Activated effector memory CD4-positive, alpha-beta T cell treated with anti-CD3 and anti-CD28 coated beads, Interleukin-2, amount 50 U/mL, for 16 hours (primary cell): ENCODE results near the gene ZC3H10.
"Not testable (repeated sequence)": the region's sequence is repeated elsewhere in the genome, so short reads cannot be mapped to it uniquely, and the experiment has no call there.

Source experiments
- DNase-seq: peaks from one replicate; pipeline ENCODE4 v3.0.0-alpha.2; 2020

ZC3H10 gene

DNA sequence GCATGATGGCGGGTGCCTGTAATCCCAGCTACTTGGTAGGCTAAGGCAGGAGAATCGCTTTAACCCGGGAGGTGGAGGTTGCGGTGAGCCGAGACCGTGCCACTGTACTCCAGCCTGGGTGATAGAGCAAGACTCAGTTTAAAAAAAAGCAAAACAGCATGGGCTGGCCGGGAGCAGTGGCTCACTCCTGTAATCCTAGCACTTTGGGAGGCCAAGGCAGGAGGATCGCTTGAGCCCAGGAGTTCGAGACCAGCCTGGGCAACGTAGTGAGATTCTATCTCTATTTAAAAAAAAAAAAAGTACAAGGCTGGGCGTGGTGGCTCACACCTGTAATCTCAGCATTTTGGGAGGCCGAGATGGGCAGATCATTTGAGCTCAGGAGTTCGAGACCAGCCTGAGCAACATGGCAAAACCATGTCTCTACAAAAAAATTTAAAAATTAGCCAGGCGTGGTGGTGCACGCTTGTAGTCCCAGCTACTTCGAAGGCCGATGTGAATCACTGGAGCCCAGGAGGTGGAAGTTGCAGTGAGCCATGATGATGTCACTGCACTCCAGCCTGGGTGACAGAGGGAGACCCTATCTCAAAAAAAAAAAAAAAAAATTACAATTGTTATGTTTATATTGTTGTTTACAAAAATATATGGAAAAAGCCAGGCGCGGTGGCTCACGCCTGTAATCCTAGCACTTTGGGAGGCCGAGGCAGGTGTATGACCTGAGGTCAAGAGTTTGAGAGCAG, 38.6 kb downstream of the ZC3H10 start:
- DNase-seq, result not testable (repeated sequence)

GRCh38 chr12:56157201-56158028, 39.3 kb downstream of the ZC3H10 start:
- DNase-seq, result peak; percentile 84

DNA sequence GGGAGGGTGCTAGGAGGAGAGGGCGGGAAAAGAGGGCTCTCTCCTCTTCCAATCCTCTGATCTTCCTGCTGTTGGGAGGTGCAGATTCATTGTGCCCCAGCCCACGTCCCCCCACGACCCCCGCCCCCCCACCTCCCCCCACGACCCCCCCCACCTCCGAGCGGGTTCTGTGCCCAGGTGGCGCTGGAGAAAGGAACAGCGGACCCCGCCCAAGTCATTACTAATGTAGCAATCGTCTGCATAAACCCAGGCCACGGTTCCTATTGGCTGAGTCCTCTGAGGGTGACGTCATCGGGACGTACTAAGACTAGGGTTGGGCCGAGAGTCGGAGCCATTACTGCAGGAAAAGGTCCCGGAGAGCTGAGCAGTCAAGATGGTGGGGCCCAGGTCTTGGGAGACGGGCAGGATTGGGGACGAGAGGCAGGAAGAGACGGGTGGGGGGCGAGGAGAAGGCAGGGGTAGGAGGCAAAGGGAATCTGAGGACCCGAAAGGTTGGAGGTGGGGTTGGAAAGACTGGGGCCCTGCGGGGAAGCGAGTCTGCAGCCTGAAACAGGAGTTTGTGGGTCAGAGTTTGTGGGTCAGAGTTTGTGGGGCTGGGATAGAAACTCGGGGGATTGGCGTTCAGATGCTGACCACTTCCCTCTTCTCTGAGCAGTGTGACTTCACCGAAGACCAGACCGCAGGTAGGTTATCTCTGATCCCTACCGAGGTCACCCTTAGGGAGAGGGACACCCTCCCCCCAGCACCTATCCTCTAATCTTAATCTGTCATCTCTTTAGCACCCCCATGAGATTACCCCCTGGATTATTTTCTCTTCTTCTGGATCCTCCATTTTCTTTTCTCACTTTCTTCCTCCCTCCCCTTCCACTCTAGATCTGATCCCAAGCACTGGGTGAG, 40.2 kb downstream of the ZC3H10 start, which contains the start of gene MYL6:
Gene MYL6, plus strand, starts transcription at position 331 of the 897 bp plus-strand sequence. Its CDS starts 43 bp downstream, at position 374.
- peak; percentile 95 for DNase-seq

DNA sequence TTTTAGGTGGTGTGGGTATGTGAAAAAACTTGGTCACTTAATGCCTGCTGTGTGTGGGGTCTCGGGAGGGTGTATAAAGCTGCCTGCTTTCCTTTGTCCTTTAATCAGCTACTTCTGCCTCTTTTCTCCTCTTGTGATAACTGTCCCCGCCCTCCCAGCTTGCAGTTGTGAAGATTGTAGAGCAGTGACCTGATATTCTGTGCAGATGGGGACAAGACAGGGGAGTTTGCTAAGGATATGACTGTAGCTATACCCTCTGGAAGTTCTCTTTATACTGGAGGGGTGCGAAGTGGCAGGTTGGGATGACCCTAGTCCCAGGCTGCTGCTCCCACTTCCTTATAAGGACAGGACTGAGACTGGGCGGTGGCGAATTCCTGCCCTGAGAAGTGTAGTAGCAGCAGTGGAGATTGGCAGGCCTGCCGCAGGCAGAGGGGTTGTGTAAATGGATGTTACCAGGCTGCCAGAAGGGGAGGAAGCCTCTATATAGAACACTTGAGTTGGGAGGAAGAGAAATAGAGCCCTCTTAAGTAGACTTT, 40.9 kb downstream of the ZC3H10 start:
- DNase-seq, result peak; percentile 73

- no peak for DNase-seq
These were observed 41.6 kb downstream of the ZC3H10 start for GRCh38 chr12:56159482-56160192.

DNA sequence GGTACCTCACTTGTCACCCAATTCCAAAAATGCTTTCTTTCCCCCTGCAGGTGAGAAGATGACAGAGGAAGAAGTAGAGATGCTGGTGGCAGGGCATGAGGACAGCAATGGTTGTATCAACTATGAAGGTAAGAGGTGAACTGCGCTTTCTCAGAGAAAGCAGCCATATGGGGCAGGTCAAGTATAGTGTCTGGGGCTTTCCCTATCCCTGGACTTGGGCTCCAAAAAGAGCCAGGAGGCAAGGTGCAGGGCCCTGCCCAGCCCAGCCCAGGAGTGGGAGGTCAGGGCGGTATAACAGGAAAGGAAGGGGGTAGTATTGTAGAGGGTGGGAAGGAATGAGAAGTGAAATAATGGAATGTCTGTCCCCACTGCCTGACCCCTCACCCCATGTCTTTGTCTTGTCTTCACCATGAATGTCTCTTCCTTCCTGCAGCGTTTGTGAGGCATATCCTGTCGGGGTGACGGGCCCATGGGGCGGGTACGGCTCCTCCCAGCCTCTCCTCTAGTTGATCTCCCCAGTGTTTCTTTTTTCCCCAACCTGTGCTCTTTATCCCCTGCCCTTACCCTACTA, 42.2 kb downstream of the ZC3H10 start:
- peak; percentile 87 for DNase-seq

DNA sequence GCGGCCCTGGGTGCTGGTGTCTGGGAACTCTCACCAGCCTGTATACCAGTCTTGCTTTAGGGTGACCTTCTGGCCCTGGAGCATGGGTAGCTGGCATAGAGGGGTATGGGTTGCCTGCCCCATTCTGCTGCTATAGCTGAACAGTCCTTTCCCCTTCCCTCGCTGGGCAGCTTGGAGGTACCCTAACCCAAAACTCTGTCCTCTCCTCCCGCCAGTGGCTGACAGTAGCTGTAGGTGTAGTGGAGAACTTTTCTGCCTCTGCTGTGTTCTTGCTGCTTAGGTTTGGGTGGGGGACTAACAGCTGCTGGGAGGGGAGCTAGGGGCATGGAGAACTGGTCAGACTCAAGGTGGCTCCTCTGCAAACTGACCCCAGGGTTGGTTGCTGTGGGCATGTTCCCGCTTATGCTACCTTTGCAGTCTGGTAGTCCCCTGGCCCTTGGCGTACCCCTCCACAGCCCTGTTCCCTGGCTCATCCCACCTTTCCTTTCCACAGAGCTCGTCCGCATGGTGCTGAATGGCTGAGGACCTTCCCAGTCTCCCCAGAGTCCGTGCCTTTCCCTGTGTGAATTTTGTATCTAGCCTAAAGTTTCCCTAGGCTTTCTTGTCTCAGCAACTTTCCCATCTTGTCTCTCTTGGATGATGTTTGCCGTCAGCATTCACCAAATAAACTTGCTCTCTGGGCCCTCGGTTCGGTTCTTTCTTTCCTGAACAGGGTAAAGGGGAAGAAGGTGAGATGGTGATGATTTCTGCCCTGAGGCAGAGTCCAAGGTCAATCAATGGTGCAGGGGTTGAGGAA, 43.0 kb downstream of the ZC3H10 start:
- no peak for DNase-seq

DNA sequence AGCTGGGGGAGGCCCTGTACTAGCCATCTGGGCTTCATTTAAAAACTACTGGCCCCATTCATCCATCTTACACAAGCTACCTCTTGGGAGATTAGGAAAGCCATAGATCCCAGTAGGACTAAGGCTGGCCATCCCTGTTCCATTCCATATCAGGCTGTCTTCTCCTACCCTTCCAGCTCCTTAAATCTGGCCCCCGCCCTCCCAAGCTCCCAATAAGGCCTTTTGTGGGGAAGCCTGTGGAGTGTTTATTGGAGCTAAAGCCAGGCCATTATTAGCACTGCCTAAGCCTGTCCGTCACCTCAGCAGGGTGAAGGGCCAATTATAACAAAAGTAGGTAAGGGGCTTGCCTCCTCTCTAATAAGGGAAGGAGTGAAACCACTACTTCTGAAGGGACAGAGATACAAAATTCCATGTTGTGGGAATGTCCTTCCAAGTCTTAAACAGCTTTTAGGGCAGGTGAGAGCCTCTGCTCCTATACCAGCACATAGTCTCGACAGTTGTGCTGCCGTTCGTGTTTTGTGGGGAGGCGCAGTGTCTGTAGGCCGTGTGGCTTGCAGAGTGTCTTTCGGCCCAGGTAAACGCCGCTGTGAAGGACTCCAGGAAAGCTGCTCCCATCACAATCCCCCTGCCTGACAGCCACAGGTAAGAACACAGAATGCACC, 43.8 kb downstream of the ZC3H10 start:
- DNase-seq, result no peak

- no peak for DNase-seq
These were observed 44.6 kb downstream of the ZC3H10 start for GRCh38 chr12:56162468-56163290.

DNA sequence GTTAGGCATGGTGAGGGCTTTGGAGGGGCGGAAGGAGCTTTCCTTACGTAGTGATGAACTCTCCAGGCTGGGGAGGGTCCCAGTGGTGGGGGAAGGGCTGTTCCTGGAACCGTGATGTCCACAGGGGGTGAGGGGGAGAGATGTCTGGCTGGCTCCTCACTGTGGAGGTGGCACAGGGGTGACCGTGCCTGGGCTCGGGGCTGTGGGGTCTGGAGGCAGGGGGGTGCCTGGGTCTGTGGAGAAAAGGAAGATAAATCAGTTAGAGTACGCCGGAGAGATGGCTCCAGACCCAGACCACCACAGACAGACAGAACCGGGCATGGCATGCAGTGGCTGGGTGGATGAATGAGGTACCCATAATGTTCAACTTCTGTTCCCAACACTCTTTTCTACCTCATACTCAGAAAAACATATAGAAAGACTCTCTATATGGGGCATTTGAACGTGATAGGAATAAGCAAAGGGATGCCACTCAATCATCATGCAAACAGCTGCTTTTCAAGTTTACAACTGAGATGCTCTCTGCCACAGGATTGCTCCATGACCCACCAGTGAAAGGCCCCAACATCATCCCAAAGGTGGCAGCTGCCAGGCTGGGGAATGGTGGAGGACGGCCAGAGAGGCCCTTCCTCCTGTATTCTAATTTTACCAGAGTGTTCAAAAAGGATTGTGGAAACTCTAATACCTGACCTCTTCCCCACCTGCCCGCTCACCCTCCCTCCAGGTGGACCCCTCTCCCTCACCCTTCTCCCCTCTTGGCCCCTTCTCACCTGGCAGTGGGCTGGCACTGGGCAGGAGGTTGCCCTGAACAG, 45.7 kb downstream of the ZC3H10 start:
- no peak for DNase-seq

DNA sequence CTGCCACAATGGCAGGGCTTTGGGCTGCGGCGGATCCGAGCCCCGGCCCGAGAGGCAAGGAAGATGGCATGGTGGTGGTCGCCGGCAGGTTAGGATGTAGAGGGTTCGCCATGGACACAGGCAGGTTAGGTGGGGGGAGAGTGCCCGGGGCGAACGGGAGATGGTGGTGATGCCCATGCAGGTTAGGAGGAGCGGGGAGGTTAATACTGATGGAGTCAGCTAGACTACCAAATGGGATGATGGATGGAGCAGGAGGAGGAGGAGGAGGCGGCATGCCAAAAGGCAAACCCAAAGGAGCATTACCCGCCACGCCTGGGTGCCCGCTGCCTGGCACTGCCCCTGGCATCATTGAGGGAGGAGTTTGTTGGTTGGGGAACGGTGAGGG, 46.3 kb downstream of the ZC3H10 start:
- no peak for DNase-seq

- no peak for DNase-seq
These were observed 47.3 kb downstream of the ZC3H10 start for GRCh38 chr12:56165369-56165768.

DNA sequence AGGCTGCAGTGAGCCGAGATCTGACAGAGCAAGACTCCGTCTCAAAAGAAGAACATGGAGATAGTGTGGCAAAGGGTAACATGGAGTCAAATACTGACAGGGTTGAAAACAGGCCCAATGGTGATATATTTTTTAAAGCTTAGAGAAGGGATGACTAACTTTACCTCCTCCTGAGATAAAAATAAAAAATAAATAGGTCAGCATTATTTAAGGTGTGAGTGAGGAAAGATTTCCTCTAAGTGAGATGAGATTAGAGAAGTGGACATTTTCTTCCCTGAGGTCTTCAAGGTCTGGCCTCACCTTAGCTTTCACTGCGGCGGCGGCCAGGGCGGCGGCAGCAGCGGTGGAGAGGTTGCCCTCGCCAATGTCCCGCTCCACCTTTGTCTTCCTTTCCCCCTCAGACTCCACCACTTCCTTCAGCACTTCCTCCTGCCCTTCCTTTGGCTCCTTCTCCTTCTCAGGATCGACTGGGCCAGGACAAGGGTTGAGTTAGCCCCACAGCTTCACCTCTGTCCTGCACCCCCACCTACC, 51.2 kb downstream of the ZC3H10 start:
- no peak for DNase-seq

- DNase-seq, result no peak
These were observed 54.8 kb downstream of the ZC3H10 start for GRCh38 chr12:56172839-56173238.
